WTC11 (cell line): ENCODE data around the gene CENPA.

ENCODE experiments used
- CREM ChIP-seq: sonication (generic); formaldehyde crosslinking; IDR thresholded peaks from 2 replicates; pipeline ENCODE4 v1.8.1; 2022; ENCODE audit warnings: mild to moderate bottlenecking, missing genetic modification reagents, moderate library complexity
- JUN ChIP-seq: sonication (generic); formaldehyde crosslinking; IDR thresholded peaks from 2 replicates; pipeline ENCODE4 v1.8.0; 2023; ENCODE audit warnings: mild to moderate bottlenecking, missing genetic modification reagents
- KAT7 ChIP-seq: sonication (generic); formaldehyde crosslinking; IDR thresholded peaks from 2 replicates; pipeline ENCODE4 v1.8.1; 2023; ENCODE audit warnings: missing genetic modification reagents, mild to moderate bottlenecking, borderline replicate concordance
- MXD4 ChIP-seq: fragments of 250-450 bp; sonication (Bioruptor Pico); IDR thresholded peaks from 2 replicates; pipeline ENCODE4 v1.8.0; 2021; ENCODE audit warnings: mild to moderate bottlenecking, moderate library complexity, borderline replicate concordance
- TF ChIP-seq, protein P1 (sequence below): sonication (generic); formaldehyde crosslinking; IDR thresholded peaks from 2 replicates; pipeline ENCODE4 v1.8.0; 2022; ENCODE audit warnings: mild to moderate bottlenecking, missing genetic modification reagents
- TF ChIP-seq, protein P2 (sequence below): fragments of 200-600 bp; IDR thresholded peaks from 2 replicates; pipeline ENCODE4 v1.8.0; 2022; ENCODE audit warnings: antibody characterized with exemption
- TF ChIP-seq, protein P3 (sequence below): sonication (generic); formaldehyde crosslinking; IDR thresholded peaks from 2 replicates; pipeline ENCODE4 v1.8.1; 2023; ENCODE audit warnings: mild to moderate bottlenecking, missing genetic modification reagents
- TF ChIP-seq, protein P4 (sequence below): sonication (generic); formaldehyde crosslinking; IDR thresholded peaks from 2 replicates; pipeline ENCODE4 v1.8.1; 2023; ENCODE audit warnings: mild to moderate bottlenecking, missing genetic modification reagents, moderate library complexity

DNA sequence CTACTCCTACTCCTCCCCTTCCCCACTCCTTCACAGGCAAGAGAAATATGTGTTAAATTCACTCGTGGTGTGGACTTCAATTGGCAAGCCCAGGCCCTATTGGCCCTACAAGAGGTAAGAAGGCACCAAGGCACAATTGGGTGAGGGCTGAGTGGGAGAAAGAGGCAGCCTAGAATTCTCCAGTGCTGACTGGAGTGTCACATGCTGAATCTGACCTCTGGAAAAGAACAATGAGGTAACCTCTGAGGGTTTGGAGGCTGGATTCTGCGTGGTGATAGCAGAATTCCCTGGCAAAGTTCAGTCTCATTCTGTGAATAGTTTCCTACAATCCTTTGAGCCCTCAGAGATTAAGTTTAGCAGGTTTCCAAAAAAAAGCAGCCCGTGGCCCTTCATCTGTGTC is 6.9 kb downstream of the CENPA start:
- TF ChIP-seq, protein P1, sequence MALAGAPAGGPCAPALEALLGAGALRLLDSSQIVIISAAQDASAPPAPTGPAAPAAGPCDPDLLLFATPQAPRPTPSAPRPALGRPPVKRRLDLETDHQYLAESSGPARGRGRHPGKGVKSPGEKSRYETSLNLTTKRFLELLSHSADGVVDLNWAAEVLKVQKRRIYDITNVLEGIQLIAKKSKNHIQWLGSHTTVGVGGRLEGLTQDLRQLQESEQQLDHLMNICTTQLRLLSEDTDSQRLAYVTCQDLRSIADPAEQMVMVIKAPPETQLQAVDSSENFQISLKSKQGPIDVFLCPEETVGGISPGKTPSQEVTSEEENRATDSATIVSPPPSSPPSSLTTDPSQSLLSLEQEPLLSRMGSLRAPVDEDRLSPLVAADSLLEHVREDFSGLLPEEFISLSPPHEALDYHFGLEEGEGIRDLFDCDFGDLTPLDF, result no peak
- TF ChIP-seq, protein P2, sequence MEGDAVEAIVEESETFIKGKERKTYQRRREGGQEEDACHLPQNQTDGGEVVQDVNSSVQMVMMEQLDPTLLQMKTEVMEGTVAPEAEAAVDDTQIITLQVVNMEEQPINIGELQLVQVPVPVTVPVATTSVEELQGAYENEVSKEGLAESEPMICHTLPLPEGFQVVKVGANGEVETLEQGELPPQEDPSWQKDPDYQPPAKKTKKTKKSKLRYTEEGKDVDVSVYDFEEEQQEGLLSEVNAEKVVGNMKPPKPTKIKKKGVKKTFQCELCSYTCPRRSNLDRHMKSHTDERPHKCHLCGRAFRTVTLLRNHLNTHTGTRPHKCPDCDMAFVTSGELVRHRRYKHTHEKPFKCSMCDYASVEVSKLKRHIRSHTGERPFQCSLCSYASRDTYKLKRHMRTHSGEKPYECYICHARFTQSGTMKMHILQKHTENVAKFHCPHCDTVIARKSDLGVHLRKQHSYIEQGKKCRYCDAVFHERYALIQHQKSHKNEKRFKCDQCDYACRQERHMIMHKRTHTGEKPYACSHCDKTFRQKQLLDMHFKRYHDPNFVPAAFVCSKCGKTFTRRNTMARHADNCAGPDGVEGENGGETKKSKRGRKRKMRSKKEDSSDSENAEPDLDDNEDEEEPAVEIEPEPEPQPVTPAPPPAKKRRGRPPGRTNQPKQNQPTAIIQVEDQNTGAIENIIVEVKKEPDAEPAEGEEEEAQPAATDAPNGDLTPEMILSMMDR, result no peak
- TF ChIP-seq KAT7 (CRISPR knock-in tag), result no peak
- no peak for TF ChIP-seq MXD4
- TF ChIP-seq, protein P3, sequence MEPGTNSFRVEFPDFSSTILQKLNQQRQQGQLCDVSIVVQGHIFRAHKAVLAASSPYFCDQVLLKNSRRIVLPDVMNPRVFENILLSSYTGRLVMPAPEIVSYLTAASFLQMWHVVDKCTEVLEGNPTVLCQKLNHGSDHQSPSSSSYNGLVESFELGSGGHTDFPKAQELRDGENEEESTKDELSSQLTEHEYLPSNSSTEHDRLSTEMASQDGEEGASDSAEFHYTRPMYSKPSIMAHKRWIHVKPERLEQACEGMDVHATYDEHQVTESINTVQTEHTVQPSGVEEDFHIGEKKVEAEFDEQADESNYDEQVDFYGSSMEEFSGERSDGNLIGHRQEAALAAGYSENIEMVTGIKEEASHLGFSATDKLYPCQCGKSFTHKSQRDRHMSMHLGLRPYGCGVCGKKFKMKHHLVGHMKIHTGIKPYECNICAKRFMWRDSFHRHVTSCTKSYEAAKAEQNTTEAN (CRISPR knock-in tag), result no peak
- TF ChIP-seq CREM (CRISPR knock-in tag), result no peak
- no peak for TF ChIP-seq JUN (CRISPR knock-in tag)
- TF ChIP-seq, protein P4, sequence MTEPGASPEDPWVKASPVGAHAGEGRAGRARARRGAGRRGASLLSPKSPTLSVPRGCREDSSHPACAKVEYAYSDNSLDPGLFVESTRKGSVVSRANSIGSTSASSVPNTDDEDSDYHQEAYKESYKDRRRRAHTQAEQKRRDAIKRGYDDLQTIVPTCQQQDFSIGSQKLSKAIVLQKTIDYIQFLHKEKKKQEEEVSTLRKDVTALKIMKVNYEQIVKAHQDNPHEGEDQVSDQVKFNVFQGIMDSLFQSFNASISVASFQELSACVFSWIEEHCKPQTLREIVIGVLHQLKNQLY (CRISPR knock-in tag), result no peak
